Prostate gland (tissue), 2 donors: ENCODE data around the gene ROR1.

ENCODE experiments used
- POLR2A ChIP-seq: fragments of 450-650 bp; IDR thresholded peaks from one replicate; pipeline ENCODE4 v1.6.1; 2016; ENCODE audit warnings: antibody characterized with exemption, mild to moderate bottlenecking
- TF ChIP-seq, protein P1 (sequence below), 4 experiments: fragments of 200-600 bp in 2 of 4; fragments of 450-650 bp in 2 of 4; sonication (generic) in 2 of 4; IDR thresholded peaks; 1 replicate in 3 of 4; 2 replicates in 1 of 4; pipeline ENCODE4 v1.5.1; 2016 to 2019; ENCODE audit warnings: antibody characterized with exemption in 4 of 4, mild to moderate bottlenecking in 2 of 4, moderate library complexity in 2 of 4

DNA sequence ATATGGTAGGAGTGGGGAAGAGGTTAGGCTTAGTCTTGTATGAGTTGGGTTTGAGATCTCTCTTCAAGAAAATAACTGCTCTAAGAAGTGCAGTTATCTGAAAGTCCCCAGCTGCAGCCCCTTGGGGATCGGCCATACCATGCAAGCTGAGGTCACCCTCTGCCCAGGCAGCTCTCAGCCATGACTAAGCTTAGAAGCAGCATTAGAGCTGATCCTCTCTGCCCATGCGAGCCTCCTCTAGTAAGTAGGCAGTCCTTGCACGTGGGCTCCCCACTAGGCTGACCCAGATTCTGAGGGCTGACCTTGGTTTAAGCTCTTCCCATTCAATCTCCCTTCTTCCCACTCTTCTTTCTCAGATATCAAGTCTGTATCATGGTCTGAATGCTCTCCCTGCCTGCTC is 308.6 kb downstream of the ROR1 start:
- no peak for TF ChIP-seq POLR2A
- TF ChIP-seq, protein P1, sequence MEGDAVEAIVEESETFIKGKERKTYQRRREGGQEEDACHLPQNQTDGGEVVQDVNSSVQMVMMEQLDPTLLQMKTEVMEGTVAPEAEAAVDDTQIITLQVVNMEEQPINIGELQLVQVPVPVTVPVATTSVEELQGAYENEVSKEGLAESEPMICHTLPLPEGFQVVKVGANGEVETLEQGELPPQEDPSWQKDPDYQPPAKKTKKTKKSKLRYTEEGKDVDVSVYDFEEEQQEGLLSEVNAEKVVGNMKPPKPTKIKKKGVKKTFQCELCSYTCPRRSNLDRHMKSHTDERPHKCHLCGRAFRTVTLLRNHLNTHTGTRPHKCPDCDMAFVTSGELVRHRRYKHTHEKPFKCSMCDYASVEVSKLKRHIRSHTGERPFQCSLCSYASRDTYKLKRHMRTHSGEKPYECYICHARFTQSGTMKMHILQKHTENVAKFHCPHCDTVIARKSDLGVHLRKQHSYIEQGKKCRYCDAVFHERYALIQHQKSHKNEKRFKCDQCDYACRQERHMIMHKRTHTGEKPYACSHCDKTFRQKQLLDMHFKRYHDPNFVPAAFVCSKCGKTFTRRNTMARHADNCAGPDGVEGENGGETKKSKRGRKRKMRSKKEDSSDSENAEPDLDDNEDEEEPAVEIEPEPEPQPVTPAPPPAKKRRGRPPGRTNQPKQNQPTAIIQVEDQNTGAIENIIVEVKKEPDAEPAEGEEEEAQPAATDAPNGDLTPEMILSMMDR (IDR thresholded peaks at IDR 0.05), result no peak
